Heart right ventricle (tissue), 16 donors: ENCODE measurements around the gene MLEC. TPM values are rescaled to one million over a fixed set of nuclear protein-coding genes. Genes with fewer than 3 reads are reported as not detected.
A peak's percentile ranks its signal among the peaks of the same experiment; 100 is the strongest.

Experiments
- ATAC-seq, 8 donors: fragments of 200-7000 bp; cut with Tn5 transposase; one replicate each; pipeline ENCODE4 v1.9.1; 2020; ENCODE audit warnings: mild to moderate bottlenecking in 8 of 8, moderate library complexity in 8 of 8, moderate number of reproducible peaks in 1 of 8
- DNase-seq, 2 donors: peaks; one replicate each; pipeline ENCODE4 v3.0.0-alpha.2; 2020
- H3K27ac ChIP-seq, 10 donors: fragments of 200-600 bp; sonication (generic) in 2 of 10; one replicate each; pipeline versions ENCODE4 v1.5.0 to v1.8.0; 2020 to 2022; ENCODE audit warnings: mild to moderate bottlenecking in 3 of 10
- H3K27me3 ChIP-seq, 7 donors: fragments of 200-600 bp; one replicate each; pipeline ENCODE4 v1.8.0; 2021 to 2022; ENCODE audit warnings: mild to moderate bottlenecking in 2 of 7
- H3K36me3 ChIP-seq, 9 donors: fragments of 200-600 bp; sonication (generic) in 1 of 9; one replicate each; pipeline versions ENCODE4 v1.5.0 to v1.8.0; 2020 to 2022; ENCODE audit warnings: mild to moderate bottlenecking in 2 of 9
- H3K4me1 ChIP-seq, 9 donors: fragments of 200-600 bp; sonication (generic) in 1 of 9; one replicate each; pipeline versions ENCODE4 v1.5.0 to v1.8.0; 2020 to 2022; ENCODE audit warnings: mild to moderate bottlenecking in 4 of 9
- H3K4me3 ChIP-seq, 10 donors: fragments of 200-600 bp; sonication (generic) in 2 of 10; one replicate each; pipeline versions ENCODE4 v1.5.0 to v1.8.0; 2020 to 2022; ENCODE audit warnings: mild to moderate bottlenecking in 7 of 10, moderate library complexity in 2 of 10
- H3K9me3 ChIP-seq, 11 donors: fragments of 200-600 bp in 10 of 11; sonication (generic) in 2 of 11; one replicate each; pipeline versions ENCODE4 v1.5.0 to v1.8.0; 2013 to 2022; ENCODE audit warnings: mild to moderate bottlenecking in 2 of 11, control low read depth in 1 of 11, moderate library complexity in 1 of 11
- WGBS, 2 donors: extraction: QIAGEN DNeasy Blood & Tissue Kit; methylation state at CpG; one replicate each; pipeline ENCODE4 v1.1.7; 2013; ENCODE audit warnings: inconsistent platforms in 1 of 2; 5-methylcytosine and 5-hydroxymethylcytosine counted together
- intact Hi-C, 10 donors: fragments of 100-400 bp; cut with DNase I; formaldehyde crosslinking; loops; one replicate each; pipeline versions ENCODE4 v1.11.1 to v1.14.2; 2022
- polyA plus RNA-seq, 2 donors: library from polyadenylated mRNA; stranded (reverse); fragments of 200-250 nt; gene quantifications; one replicate each; pipeline ENCODE4 v1.2.3, GENCODE V29; 2013
- total RNA-seq, 10 donors: library from RNA; stranded (reverse); fragmentation: NEBNext Ultra II Directional in 3 of 10; extraction: Animal tissue kit (Norgen Biotek cat#: 25700) in 3 of 10; gene quantifications; one replicate each; pipeline versions ENCODE4 v1.2.1 to v1.2.4, GENCODE V29; 2021 to 2023
- TF ChIP-seq, protein P1 (sequence below), 9 donors: fragments of 200-600 bp; sonication (generic) in 2 of 9; IDR thresholded peaks; one replicate each; pipeline versions ENCODE4 v1.5.0 to v1.8.0; 2021 to 2022; ENCODE audit warnings: antibody characterized with exemption in 9 of 9, mild to moderate bottlenecking in 5 of 9, moderate library complexity in 1 of 9
- donor health status: Arrhythmogenic right ventricular cardiomyopathy.
- donor health status: ischemic (EF 13 %, LVEDD 7.1; RV severe dilation, severe dysfunction).
- donor health status: healthy with polysubstance abuse.
- donor health status: DM: no; HTN: yes; CAD: no.
- donor health status: DM: no; HTN: no; CAD: no.
- donor health status: ischemic (EF 25% LVEDD 6.9; RV normal size, moderate dysfunction).
- donor health status: ischemic (EF 25% LVEDD 5.7; RV mildly dilated, moderate dysfunction).
- donor health status: healthy.
- donor health status: DM: yes; HTN: yes; CAD: no.
- donor health status: Ischemic cardiomyopathy.
- donor health status: ischemic (EF 35%, LVEDD 5.7; RV mildly dilated, moderate dysfunction).
- donor health status: nonischemic (EF 11% LVEDD 7.7; RV severe dilation, severe dysfunction).
- donor health status: DM: yes; HTN: yes; CAD: no.
- donor health status: PGD.
- donor health status: ischemic (EF 29% LVEDD 5.4; RV normal size, mild dysfunction).
- donor health status: nonischemic (EF 23%, LVEDD 6.1; RV moderate dilation, normal function).

The MLEC gene
- total and polyA plus RNA-seq, 12 donors = 35.3 to 179 (median 112) TPM

DNA sequence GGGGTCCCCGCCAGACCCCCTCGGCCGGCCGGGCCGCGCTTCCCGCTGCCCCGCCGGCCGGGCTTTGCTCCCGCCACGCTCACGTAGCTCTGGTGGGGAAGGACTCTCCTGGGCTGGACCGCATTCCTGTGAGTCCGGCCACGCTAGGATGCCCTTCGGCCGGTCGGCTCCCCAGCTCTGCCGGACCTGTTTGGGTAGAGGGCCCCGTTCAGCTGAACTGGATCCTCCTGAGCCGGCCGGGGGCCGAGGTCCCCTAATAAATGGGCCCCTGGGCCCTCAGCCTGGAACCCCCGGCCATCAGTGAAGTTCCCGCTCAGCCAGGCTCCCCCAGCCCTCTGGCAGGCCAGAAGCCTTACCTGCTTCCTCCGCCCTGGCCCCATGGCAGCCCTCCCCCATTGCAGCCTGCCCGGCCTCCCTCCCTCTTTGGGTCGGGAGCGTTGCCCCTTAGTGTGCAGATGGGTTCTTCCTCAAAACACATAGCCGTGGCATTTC, 23.9 kb downstream of the MLEC start:
- Histone ChIP-seq H3K27me3 (no peaks in the 10 kb centered on the region), H3K4me3 (peak overlapping the region; percentile 50 to 96 (median 88)), H3K36me3 (peaks cover 0 to 30% (median 14%) of the 10 kb centered on the region in 9 donors), H3K4me1 (peaks cover 9 to 43% (median 31%) of the 10 kb centered on the region in 9 donors), H3K9me3 (no peaks in the 10 kb centered on the region), H3K27ac (peak overlapping the region; percentile 75 to 96 (median 92))
- 0 to 1% methylated on average over 30 to 31 of the region's 31 CpGs for WGBS, 2 donors
- DNase-seq (peak in 1 of 2 donors; percentile 21), ATAC-seq (peak in 7 of 8 donors; percentile 15 to 59 (median 34))
- TF ChIP-seq, protein P1, sequence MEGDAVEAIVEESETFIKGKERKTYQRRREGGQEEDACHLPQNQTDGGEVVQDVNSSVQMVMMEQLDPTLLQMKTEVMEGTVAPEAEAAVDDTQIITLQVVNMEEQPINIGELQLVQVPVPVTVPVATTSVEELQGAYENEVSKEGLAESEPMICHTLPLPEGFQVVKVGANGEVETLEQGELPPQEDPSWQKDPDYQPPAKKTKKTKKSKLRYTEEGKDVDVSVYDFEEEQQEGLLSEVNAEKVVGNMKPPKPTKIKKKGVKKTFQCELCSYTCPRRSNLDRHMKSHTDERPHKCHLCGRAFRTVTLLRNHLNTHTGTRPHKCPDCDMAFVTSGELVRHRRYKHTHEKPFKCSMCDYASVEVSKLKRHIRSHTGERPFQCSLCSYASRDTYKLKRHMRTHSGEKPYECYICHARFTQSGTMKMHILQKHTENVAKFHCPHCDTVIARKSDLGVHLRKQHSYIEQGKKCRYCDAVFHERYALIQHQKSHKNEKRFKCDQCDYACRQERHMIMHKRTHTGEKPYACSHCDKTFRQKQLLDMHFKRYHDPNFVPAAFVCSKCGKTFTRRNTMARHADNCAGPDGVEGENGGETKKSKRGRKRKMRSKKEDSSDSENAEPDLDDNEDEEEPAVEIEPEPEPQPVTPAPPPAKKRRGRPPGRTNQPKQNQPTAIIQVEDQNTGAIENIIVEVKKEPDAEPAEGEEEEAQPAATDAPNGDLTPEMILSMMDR (IDR thresholded peaks at IDR 0.05) = no peak
- intact Hi-C loops = loop anchor here in 6 of 10 donors (2.0 to 10.0 kb wide), 9 partner anchors 24 to 264 kb away; partner anchors contain the start of genes POP5 (in 2 of the 6), DYNLL1 (in 1 of the 6), HNF1A (in 1 of the 6) and MLEC (in 1 of the 6)

DNA sequence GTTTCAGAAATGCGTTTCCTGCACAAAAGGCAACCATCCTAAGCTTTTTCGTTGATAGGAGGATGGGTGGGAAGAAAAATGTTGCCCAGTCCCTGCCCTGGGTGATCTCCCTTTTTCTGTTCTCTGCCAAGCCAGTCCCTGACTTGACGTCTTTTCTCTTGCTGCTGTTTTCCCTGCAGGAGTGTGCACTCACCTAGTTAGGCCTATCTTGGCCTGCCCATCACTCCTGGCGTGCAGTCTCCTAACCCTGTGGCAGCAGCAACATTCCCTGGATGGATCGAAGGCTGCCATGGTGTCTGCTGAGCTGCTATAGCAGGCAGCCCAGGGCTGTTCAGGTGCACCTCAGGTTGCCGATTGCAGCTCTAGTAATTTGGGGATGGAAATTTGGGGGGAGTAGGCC, 24.5 kb downstream of the MLEC start:
- DNase-seq (no peak), ATAC-seq (no peak)
- H3K36me3 ChIP-seq = peaks cover 0 to 36% (median 19%) of the 10 kb centered on the region in 9 donors
- H3K9me3 ChIP-seq = no peaks in the 10 kb centered on the region
- peaks cover 9 to 43% (median 31%) of the 10 kb centered on the region in 9 donors for H3K4me1 ChIP-seq
- intact Hi-C loops = loop anchor here in 6 of 10 donors (2.0 to 10.0 kb wide), 9 partner anchors 25 to 263 kb away; partner anchors contain the start of genes POP5 (in 2 of the 6), DYNLL1 (in 1 of the 6), HNF1A (in 1 of the 6) and MLEC (in 1 of the 6)
- H3K27ac ChIP-seq = peak overlapping the region in 9 of 10 donors; percentile 81 to 96 (median 93)
- TF ChIP-seq, protein P1 (IDR thresholded peaks at IDR 0.05) = no peak
- H3K4me3 ChIP-seq = peak overlapping the region; percentile 50 to 96 (median 88)
- no peaks in the 10 kb centered on the region for H3K27me3 ChIP-seq
- 32 to 39% methylated on average over 6 of the region's 6 CpGs for WGBS, 2 donors

DNA sequence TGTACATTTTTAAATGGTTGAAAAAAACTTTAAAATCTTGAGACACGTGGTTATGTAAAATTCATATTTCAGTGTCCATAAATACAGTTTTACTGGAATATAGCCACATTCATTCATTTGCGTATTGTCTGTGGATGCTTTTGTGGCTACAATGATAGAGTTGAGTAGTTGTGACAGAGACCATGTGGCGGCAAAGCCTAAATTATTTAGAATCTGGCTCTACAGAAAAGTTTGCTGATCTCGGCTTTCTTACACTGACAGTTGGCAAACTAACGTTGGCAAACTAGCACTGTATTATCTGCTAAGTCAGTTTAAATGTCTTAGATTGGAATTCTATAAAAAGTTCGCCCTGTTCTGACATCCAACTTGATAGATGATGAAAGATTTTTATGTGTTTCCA, 25.7 kb downstream of the MLEC start:
- ATAC-seq = no peak
- TF ChIP-seq, protein P1 (IDR thresholded peaks at IDR 0.05) = no peak
- WGBS, 2 donors = 73 to 85% methylated on average over 6 of the region's 6 CpGs
- H3K4me3 ChIP-seq = no peak overlapping the region
- H3K4me1 ChIP-seq = peaks cover 9 to 43% (median 31%) of the 10 kb centered on the region in 9 donors
- no peak for DNase-seq
- intact Hi-C loops = loop anchor here (1.0 to 10.0 kb wide), 11 partner anchors 18 to 262 kb away; partner anchors contain the start of genes POP5 (in 2 of the 10), DYNLL1 (in 1 of the 10) and HNF1A (in 1 of the 10)
- H3K27me3 ChIP-seq = no peaks in the 10 kb centered on the region
- H3K36me3 ChIP-seq = peaks cover 0 to 48% (median 27%) of the 10 kb centered on the region in 9 donors
- H3K9me3 ChIP-seq = no peaks in the 10 kb centered on the region
- peak overlapping the region in 1 of 10 donors; percentile 9 for H3K27ac ChIP-seq

DNA sequence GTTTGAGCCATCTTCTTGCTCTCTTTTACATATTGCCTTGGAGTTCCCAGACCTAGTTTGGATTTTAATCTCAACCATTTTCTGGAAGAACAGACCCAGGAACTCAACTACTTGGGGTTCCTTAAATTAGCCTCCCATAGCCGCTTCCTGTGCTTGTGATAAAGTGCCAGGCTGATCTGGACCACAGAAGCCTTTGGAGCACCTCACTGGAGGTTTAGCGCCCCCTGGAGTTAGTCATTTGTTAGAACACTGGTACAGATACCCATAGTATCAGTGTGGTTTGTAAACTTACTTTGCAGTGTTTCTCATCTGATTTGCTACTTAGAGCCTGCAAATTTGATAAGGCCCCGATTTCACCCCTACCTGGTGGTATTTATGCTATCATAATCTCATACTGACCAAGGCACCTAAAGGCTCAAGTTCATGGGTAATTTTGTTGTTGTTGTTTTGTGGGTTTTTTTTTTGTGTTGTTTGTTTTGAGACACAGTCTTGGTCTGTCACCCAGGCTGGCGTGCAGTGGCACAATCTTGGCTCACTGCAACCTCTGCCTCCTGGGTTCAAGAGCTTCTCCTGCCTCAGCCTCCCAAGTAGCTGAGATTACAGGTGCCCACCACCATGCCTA, 27.0 kb downstream of the MLEC start:
- H3K27me3 ChIP-seq = no peaks in the 10 kb centered on the region
- no peaks in the 10 kb centered on the region for H3K9me3 ChIP-seq
- H3K4me3 ChIP-seq = no peak overlapping the region
- TF ChIP-seq, protein P1 (IDR thresholded peaks at IDR 0.05) = peak; percentile 71 to 91 (median 88)
- peaks cover 0 to 61% (median 40%) of the 10 kb centered on the region in 9 donors for H3K36me3 ChIP-seq
- ATAC-seq = peak in 7 of 8 donors; percentile 40 to 80 (median 77)
- intact Hi-C loops = loop anchor here (1.0 to 10.0 kb wide), 13 partner anchors 19 to 261 kb away; partner anchors contain the start of genes POP5 (in 2 of the 10), DYNLL1 (in 1 of the 10) and HNF1A (in 1 of the 10)
- peak in 1 of 2 donors; percentile 89 for DNase-seq
- WGBS, 2 donors = 15 to 19% methylated on average over 4 of the region's 4 CpGs
- peak overlapping the region in 2 of 10 donors; percentile 15 to 56 for H3K27ac ChIP-seq
- H3K4me1 ChIP-seq = peaks cover 9 to 43% (median 33%) of the 10 kb centered on the region in 9 donors
